Eye (tissue), 1 donor: Measurements from ENCODE around the gene DYNC1H1.
A peak's percentile ranks its signal among the peaks of the same experiment; 100 is the strongest.

Source experiments
- DNase-seq: peaks from one replicate; pipeline ENCODE4 v3.0.0-alpha.2; 2015

The DYNC1H1 gene

DNA sequence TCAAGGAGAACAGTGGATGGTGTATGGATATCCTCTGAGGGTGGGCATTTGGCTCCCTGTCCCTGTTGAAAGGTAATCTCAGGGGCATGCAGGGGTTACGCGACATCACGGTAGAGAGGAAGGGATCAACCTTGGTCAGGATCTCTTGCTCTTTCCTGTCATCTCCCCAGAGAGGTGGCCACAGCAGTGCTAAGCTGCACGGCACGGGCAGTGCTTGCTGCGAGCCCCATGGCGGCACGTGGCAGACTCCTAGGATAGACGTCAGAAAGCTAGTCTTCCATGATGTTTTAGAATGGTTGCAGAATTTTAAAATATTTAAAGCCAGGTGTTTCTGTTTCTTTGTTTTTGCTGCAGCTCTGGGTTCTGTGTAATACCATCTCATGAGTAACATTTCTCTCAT is 41.0 kb downstream of the DYNC1H1 start:
- DNase-seq = no peak

- DNase-seq = no peak
Measured at GRCh38 chr14:102007916-102008418, 43.6 kb downstream of the DYNC1H1 start.

DNA sequence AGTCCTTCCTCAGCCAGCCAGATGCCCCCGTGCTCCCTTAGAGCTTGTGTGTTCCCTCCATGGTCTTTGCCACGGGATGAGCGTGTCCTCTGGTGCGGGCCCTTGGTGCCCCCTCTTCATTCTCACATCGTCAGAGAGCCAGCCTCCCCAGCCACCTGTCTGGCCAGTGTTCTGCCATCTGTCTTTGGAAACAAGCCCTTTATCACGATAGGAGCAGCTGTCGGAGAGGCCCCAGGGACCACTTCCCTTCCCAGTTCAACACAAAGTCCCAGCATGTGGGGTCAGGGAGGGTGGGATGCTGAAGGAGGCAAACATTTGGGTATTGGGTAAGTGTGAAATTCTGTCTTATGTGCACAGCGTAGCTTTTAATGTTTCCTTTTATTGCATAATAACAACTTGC is 44.5 kb downstream of the DYNC1H1 start:
- peak; percentile 49 for DNase-seq

GRCh38 chr14:102011631-102012030 is 47.3 kb downstream of the DYNC1H1 start:
- DNase-seq = no peak

DNA sequence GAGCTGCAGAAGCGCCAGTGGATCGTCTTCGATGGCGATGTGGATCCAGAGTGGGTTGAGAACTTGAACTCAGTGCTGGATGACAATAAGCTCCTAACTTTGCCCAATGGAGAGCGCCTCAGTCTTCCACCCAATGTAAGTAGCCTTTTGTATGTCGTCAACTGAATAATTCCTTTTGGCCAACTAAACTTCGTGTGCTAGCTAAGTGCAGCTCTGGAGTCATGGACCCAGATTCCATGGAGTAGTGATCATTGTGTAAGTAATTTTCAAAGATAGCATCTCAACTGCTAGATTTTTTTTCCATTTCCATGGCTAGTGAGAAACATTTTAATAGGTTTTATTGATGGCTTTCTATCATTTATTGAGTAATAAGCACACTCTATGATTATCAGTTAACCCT is 48.0 kb downstream of the DYNC1H1 start:
- no peak for DNase-seq

GRCh38 chr14:102013669-102014200 is 49.4 kb downstream of the DYNC1H1 start:
- DNase-seq = no peak

DNA sequence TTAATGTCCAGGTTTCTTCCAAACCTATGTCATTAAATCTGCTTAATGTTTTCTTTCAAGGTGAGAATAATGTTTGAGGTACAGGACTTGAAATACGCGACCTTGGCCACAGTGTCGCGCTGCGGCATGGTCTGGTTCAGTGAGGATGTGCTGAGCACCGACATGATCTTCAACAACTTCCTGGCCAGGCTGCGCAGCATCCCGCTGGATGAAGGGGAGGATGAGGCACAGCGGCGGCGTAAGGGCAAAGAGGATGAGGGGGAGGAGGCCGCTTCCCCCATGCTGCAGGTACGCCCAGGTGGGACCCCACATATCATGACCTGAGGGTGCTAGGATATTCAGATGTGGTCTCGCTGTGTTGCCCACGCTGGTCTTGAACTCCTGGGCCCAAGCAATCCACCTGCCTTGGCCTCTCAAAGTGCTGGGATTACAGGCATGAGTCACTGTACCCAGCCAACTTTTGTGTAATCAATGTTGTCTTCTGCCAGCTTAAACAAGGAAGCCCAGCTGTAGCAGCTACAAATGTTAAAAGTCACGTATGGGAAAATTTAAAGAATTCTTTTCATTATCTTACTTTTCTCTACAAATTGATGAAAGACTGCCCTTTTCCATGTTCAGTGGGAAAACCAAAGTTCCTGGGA is 50.8 kb downstream of the DYNC1H1 start:
- DNase-seq = no peak

- no peak for DNase-seq
Measured at GRCh38 chr14:102015771-102016170, 51.4 kb downstream of the DYNC1H1 start.

DNA sequence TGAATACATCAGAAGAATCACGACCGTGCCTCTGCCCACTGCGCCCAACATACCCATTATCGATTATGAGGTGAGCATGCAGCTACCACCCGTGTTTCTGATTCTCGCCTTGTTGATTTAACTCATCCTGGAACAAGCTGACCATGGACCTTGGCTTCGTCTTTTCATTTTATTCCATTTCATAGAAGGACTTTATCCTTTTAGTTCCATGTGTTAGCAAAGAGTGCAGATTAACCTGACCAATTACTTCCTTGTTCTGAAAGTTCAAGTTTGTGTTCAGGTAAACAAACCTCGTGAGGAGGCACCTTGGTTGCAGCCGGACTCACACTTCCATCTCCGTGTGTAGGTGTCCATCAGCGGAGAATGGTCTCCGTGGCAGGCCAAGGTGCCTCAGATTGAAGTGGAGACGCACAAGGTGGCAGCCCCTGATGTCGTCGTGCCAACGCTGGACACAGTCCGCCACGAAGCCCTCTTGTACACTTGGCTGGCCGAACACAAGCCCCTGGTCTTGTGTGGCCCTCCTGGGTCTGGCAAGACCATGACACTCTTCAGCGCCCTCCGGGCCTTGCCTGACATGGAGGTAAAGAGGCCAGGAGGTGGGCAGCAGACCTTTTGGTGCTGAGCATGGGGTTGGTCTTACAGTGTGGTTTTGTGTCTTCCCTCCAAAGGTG is 52.2 kb downstream of the DYNC1H1 start:
- no peak for DNase-seq

DNA sequence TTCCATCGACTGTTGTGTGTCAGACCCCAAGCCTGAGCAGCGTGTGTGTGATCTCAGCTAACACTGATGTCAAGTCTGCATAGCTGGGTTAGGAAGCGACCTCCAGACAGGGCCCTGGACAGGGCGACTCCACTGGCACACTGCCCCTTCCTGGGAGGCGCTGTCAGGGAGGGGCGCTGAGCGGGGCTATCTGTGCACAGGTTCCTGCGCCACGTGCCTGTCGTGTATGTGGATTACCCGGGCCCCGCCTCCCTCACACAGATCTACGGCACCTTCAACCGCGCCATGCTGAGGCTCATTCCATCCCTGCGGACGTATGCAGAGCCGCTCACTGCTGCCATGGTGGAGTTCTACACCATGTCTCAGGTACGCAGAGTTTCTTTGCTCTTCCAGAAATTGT is 53.9 kb downstream of the DYNC1H1 start:
- DNase-seq = no peak

GRCh38 chr14:102019006-102019540 is 54.7 kb downstream of the DYNC1H1 start:
- DNase-seq = no peak

DNA sequence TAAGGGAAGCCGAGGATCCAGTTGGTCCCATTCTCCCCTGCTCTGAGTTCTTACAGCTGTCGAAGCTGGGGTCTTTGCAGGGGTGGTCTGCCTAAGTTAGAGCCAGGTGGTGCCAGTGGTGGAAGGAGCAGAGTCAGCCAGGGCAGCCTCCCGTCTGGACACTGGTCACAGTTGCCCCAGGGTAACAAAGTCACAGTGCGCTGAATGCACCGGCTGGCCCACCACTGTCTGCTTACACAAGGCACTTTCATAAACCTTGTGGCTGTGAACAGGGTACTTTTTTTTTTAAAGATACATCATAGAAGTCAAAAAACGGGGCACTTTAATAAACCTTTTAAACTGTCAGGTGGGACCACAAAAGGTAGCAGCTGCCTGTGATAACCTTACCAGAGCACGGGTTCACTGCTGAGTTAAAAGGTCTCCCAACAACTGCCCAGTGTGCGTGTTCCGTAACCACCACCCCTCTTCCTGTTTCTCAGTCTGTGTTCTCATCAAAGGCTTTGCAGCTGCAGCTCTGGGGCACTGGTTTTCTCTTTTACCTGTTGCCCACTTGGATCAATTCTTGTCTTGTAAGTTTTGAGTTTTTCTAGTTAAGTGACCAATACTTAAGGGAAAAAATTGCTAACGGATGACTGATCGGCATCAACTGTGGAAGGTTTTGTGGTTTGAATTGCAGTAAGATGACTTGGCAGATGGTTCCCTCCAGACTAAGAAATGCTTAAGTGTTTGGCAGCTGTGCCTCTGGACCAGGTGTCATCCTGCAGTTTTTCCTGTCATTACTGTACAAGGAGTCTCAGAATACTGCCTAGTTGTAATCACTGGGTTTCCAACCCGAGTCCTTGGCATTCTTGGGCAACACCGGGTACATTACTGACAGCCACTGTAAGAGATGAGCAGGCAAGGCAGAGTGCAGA is 55.9 kb downstream of the DYNC1H1 start:
- peak; percentile 3 for DNase-seq

DNA sequence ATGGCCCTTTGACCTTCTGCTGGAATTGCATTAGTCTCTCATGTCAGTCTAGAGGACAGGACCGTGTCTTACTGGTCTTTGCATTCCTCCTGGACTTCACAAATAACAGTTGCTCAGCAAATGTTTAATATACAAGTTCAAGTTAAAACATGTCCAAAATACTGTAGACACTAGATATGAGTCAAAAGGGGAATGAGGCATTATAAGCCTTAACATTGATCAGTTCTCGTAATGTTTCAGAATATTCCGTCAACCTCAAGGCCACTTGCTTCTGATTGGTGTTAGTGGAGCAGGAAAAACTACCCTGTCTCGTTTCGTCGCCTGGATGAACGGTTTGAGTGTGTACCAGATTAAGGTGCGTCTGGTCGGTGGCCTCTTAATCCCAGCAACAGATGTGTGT is 62.6 kb downstream of the DYNC1H1 start:
- DNase-seq = no peak

DNA sequence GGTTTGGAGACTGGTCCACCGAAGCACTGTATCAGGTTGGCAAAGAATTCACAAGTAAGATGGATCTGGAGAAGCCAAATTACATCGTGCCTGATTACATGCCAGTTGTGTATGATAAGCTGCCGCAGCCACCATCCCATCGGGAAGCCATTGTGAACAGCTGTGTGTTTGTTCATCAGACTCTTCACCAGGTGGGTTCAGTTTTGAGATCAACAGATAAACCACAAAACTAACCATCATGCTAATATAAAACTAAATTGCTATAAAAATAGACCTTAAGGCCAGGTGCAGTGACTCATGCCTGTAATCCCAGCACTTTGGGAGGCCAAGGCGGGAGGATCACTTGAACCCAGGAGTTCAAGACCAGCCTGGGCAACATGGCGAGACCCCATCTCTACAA is 63.6 kb downstream of the DYNC1H1 start:
- no peak for DNase-seq

- DNase-seq = no peak
Measured at GRCh38 chr14:102028733-102029132, 64.4 kb downstream of the DYNC1H1 start.

GRCh38 chr14:102029956-102030355 is 65.6 kb downstream of the DYNC1H1 start:
- DNase-seq = no peak

- no peak for DNase-seq
Measured at GRCh38 chr14:102033241-102033640, 68.9 kb downstream of the DYNC1H1 start.

DNA sequence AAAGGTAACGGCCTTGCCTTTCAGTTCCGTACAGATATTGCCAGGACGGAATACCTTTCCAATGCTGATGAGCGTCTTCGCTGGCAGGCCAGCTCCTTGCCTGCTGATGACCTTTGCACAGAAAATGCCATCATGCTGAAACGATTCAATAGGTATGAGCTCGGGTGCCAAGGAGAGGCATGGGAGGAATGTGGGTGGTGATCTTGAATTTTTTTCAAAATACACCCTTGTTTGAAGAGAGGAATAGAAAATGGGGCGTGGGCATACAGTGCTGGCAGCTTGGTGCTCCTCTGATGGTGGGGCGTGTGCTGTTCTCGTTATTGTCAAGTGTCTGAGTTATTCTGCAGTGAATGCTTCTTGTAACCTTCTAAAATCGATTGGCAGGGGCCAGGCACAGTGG is 69.9 kb downstream of the DYNC1H1 start:
- DNase-seq = no peak

- DNase-seq = no peak
Measured at GRCh38 chr14:102035914-102036313, 71.5 kb downstream of the DYNC1H1 start.

GRCh38 chr14:102037686-102038085 is 73.3 kb downstream of the DYNC1H1 start:
- DNase-seq = no peak

DNA sequence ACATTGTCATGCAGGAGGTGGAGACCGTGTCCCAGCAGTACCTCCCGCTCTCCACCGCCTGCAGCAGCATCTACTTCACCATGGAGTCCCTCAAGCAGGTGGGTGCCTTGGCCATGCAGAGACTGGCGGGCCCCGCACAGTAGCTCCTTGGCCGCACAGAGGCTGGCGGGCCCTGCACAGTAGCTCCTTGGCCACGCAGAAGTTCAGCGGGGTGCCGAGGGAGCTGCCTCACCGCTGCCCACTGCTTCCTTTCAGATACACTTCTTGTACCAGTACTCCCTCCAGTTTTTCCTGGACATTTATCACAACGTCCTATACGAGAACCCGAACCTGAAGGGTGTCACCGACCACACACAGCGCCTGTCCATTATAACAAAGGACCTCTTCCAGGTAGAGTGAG is 74.8 kb downstream of the DYNC1H1 start:
- no peak for DNase-seq

- no peak for DNase-seq
Measured at GRCh38 chr14:102040153-102040552, 75.8 kb downstream of the DYNC1H1 start.

- DNase-seq = no peak
Measured at GRCh38 chr14:102042699-102043098, 78.3 kb downstream of the DYNC1H1 start.
